Ishikawa (cell line): ENCODE results near the gene TDP1.

Experiments used
- CEBPB ChIP-seq: IDR thresholded peaks from 2 replicates; pipeline ENCODE4 v1.6.1; 2012
- CREB1 ChIP-seq: IDR thresholded peaks from 2 replicates; pipeline ENCODE4 v1.6.1; 2012; ENCODE audit warnings: low read depth
- EGR1 ChIP-seq: IDR thresholded peaks from 2 replicates; pipeline ENCODE4 v1.6.1; 2012
- EP300 ChIP-seq: IDR thresholded peaks from 2 replicates; pipeline ENCODE4 v1.6.1; 2012; ENCODE audit warnings: borderline replicate concordance
- FOXM1 ChIP-seq: IDR thresholded peaks from 2 replicates; pipeline ENCODE4 v1.6.1; 2012; ENCODE audit warnings: low read depth, borderline replicate concordance
- MAX ChIP-seq: IDR thresholded peaks from 2 replicates; pipeline ENCODE4 v1.6.1; 2012
- NFIC ChIP-seq: IDR thresholded peaks from 2 replicates; pipeline ENCODE4 v1.6.1; 2012
- TAF1 ChIP-seq: IDR thresholded peaks from 2 replicates; pipeline ENCODE4 v1.6.1; 2012; ENCODE audit warnings: low read depth, mild to moderate bottlenecking
- TCF12 ChIP-seq: IDR thresholded peaks from 2 replicates; pipeline ENCODE4 v1.6.1; 2012; ENCODE audit warnings: low read depth
- USF1 ChIP-seq: IDR thresholded peaks from 2 replicates; pipeline ENCODE4 v1.6.1; 2012
- YY1 ChIP-seq: IDR thresholded peaks from 2 replicates; pipeline ENCODE4 v1.6.1; 2012; ENCODE audit warnings: low read depth
- ZBTB7A ChIP-seq: IDR thresholded peaks from 2 replicates; pipeline ENCODE4 v1.6.1; 2012; ENCODE audit warnings: low read depth

GRCh38 chr14:90003526-90004307, 48.0 kb downstream of the TDP1 start:
- TF ChIP-seq YY1: no peak
- no peak for TF ChIP-seq EP300
- TF ChIP-seq TAF1: no peak
- TF ChIP-seq NFIC: no peak
- TF ChIP-seq CREB1: no peak
- no peak for TF ChIP-seq CEBPB
- TF ChIP-seq FOXM1: no peak
- TF ChIP-seq USF1: no peak
- no peak for TF ChIP-seq MAX
- TF ChIP-seq ZBTB7A: no peak
- TF ChIP-seq TCF12: no peak
- TF ChIP-seq EGR1: no peak
